SU-DHL-6 (cell line): ENCODE results near the gene HOXB6.

Experiments used
- H2AFZ ChIP-seq: fragments of 200-600 bp; sonication (generic); 2 replicates; pipeline ENCODE4 v1.6.1; 2014; ENCODE audit warnings: low read depth, mild to moderate bottlenecking, moderate library complexity, mixed read lengths, antibody characterized with exemption, low read length; ENCODE audit not compliant: severe bottlenecking
- H3F3A ChIP-seq: fragments of 200-600 bp; shearing (Covaris generic); 2 replicates; pipeline ENCODE4 v1.6.0; 2016; ENCODE audit warnings: antibody characterized with exemption, mild to moderate bottlenecking; ENCODE audit not compliant: insufficient read depth
- H3K27ac ChIP-seq: fragments of 200-600 bp; sonication (generic); 2 replicates; pipeline ENCODE4 v1.5.1; 2016; ENCODE audit warnings: low read depth, mild to moderate bottlenecking, low read length, moderate library complexity, mixed read lengths
- H3K27me3 ChIP-seq: fragments of 200-600 bp; sonication (generic), shearing (Covaris generic); 2 replicates; pipeline ENCODE4 v1.6.0; 2014; ENCODE audit warnings: mild to moderate bottlenecking, low read length
- H3K36me3 ChIP-seq: fragments of 200-600 bp; sonication (generic); 2 replicates; pipeline ENCODE4 v1.6.1; 2014; ENCODE audit warnings: mild to moderate bottlenecking, low read length, mixed read lengths
- H3K4me2 ChIP-seq: fragments of 300-600, 200-600 bp; shearing (Covaris generic), sonication (generic); 2 replicates; pipeline ENCODE4 v1.6.0; 2014; ENCODE audit warnings: low read length, low read depth, mild to moderate bottlenecking; ENCODE audit not compliant: poor library complexity, severe bottlenecking
- H3K4me3 ChIP-seq: fragments of 200-600 bp; sonication (generic); 2 replicates; pipeline ENCODE4 v1.5.1; 2014; ENCODE audit warnings: antibody characterized with exemption, low read length, mild to moderate bottlenecking, mixed read lengths; ENCODE audit not compliant: insufficient read depth, poor library complexity, severe bottlenecking
- H3K79me2 ChIP-seq: fragments of 200-600 bp; sonication (generic); 2 replicates; pipeline ENCODE4 v1.6.1; 2014; ENCODE audit warnings: mild to moderate bottlenecking, low read length, moderate library complexity; ENCODE audit not compliant: insufficient read depth
- H3K9ac ChIP-seq: fragments of 200-600 bp; sonication (generic); 2 replicates; pipeline ENCODE4 v1.7.0; 2014; ENCODE audit warnings: mild to moderate bottlenecking, low read length
- H3K9me2 ChIP-seq: fragments of 200-600 bp; sonication (generic); replicated peaks from 2 replicates; pipeline ENCODE4 v1.6.1; 2014; ENCODE audit warnings: low read length; ENCODE audit not compliant: insufficient read depth
- H3K9me3 ChIP-seq: fragments of 200-600 bp; sonication (generic); 2 replicates; pipeline ENCODE4 v1.6.1; 2014; ENCODE audit warnings: low read length, mixed read lengths; ENCODE audit not compliant: insufficient read depth
- H4K20me1 ChIP-seq: fragments of 200-600 bp; sonication (generic); 2 replicates; pipeline ENCODE4 v1.6.1; 2014; ENCODE audit warnings: low read depth, mild to moderate bottlenecking, antibody characterized with exemption, low read length, moderate library complexity, mixed read lengths
- EZH2phosphoT487 ChIP-seq: fragments of 200-600 bp; sonication (generic), shearing (Covaris generic); conservative IDR thresholded peaks from 2 replicates; pipeline ENCODE4 v1.6.1; 2018; ENCODE audit warnings: mild to moderate bottlenecking, antibody characterized with exemption, low read length, moderate library complexity, mixed read lengths
- TF ChIP-seq, protein P1 (sequence below): fragments of 200-600 bp; sonication (generic); IDR thresholded peaks from one replicate; pipeline ENCODE4 v1.5.1; 2017; ENCODE audit warnings: antibody characterized with exemption, mild to moderate bottlenecking, low read length, moderate library complexity; ENCODE audit not compliant: insufficient read depth, poor library complexity, severe bottlenecking

HOXB6 gene

DNA sequence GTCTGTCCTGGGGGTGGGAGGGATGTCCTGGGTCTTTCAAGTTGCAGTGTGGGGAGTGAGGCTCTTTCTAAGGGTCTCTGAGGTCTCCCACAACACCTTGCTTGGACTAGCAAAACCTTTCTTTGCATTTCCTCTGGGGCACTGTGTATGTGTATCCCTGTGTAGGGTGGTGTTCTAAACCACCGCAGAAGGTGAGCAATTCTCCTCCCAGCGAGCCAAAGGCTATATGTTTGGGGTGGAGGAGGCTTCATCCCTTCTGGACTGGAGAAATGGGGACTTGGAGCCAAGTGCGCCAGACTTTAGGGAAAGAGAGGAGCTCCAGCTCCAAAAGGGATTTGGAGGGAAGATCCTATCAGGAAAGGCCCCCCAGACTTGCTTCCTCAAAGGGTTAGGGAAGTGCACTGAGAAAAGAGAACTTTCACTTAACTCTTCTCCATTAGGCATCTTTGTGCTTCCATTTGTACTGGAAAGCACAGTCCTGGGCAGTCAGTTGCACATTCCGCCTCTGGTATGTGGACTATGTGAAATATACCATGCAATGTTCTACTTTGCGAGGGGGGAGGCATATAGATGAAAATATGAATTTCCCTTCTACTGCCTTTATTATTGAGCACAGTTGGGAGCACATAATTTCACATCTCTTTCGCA is 40.2 kb upstream of the HOXB6 start:
- no peak overlapping the region for H3K27ac ChIP-seq
- no peaks in the 10 kb centered on the region for H3K9me2 ChIP-seq
- no peak overlapping the region for H3K4me3 ChIP-seq
- no peaks in the 10 kb centered on the region for H3K79me2 ChIP-seq
- no peaks in the 10 kb centered on the region for H3K27me3 ChIP-seq
- no peaks in the 10 kb centered on the region for H3K9me3 ChIP-seq
- no peaks in the 10 kb centered on the region for H4K20me1 ChIP-seq
- no peak overlapping the region for H2AFZ ChIP-seq
- no peak overlapping the region for H3K9ac ChIP-seq
- H3K36me3 ChIP-seq = no peaks in the 10 kb centered on the region
- TF ChIP-seq, protein P1, sequence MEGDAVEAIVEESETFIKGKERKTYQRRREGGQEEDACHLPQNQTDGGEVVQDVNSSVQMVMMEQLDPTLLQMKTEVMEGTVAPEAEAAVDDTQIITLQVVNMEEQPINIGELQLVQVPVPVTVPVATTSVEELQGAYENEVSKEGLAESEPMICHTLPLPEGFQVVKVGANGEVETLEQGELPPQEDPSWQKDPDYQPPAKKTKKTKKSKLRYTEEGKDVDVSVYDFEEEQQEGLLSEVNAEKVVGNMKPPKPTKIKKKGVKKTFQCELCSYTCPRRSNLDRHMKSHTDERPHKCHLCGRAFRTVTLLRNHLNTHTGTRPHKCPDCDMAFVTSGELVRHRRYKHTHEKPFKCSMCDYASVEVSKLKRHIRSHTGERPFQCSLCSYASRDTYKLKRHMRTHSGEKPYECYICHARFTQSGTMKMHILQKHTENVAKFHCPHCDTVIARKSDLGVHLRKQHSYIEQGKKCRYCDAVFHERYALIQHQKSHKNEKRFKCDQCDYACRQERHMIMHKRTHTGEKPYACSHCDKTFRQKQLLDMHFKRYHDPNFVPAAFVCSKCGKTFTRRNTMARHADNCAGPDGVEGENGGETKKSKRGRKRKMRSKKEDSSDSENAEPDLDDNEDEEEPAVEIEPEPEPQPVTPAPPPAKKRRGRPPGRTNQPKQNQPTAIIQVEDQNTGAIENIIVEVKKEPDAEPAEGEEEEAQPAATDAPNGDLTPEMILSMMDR = no peak
- TF ChIP-seq EZH2phosphoT487 = no peak
- H3F3A ChIP-seq = no peaks in the 10 kb centered on the region
- H3K4me2 ChIP-seq = no peak overlapping the region

DNA sequence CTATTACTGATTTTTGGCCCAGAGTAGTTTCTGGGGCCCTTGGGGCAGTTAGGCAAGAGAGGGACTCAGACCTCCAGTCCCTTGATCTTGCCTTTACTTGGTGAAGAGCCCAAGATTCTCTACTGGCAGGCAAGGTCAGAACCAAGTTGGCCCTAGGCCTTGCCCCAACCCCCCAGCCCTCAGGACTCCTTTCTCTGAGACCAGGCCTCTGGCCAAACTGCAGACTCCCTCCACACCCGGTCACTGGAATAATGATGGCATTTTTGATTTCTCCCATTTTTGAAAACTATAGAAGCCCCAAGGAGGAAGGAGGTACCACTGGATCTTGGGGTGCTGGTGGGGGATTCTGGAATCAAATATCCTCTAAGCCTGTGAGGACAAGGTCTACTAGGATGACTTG is 39.4 kb upstream of the HOXB6 start:
- Histone ChIP-seq H3K27ac (no peak overlapping the region), H3K4me2 (no peak overlapping the region), H3F3A (no peaks in the 10 kb centered on the region), H4K20me1 (no peaks in the 10 kb centered on the region), H3K4me3 (no peak overlapping the region), H3K79me2 (no peaks in the 10 kb centered on the region), H3K36me3 (no peaks in the 10 kb centered on the region), H3K9me3 (no peaks in the 10 kb centered on the region), H3K27me3 (no peaks in the 10 kb centered on the region), H2AFZ (no peak overlapping the region), H3K9ac (no peak overlapping the region), H3K9me2 (no peaks in the 10 kb centered on the region)
- TF ChIP-seq, protein P1 = no peak
- TF ChIP-seq EZH2phosphoT487 = no peak

DNA sequence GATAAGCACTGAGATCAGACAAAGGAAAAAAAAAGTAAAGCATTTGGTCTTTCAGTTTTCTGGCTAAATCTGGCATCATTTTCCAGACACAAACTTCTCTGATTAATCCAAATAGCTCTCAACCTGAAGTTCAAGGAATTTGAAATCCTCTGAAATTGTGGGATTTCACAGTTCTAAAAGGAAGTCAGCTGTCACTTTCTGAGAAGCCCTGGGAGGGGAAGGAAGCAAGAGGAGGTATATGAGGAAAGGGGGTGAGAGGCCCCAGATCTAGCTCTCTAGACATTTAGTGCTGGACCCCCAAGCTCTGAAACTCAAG is 38.9 kb upstream of the HOXB6 start:
- no peak overlapping the region for H3K9ac ChIP-seq
- H3K36me3 ChIP-seq = no peaks in the 10 kb centered on the region
- no peak overlapping the region for H2AFZ ChIP-seq
- H3K79me2 ChIP-seq = no peaks in the 10 kb centered on the region
- no peaks in the 10 kb centered on the region for H3K9me2 ChIP-seq
- H3F3A ChIP-seq = no peaks in the 10 kb centered on the region
- H3K4me2 ChIP-seq = no peak overlapping the region
- no peaks in the 10 kb centered on the region for H3K9me3 ChIP-seq
- H3K27me3 ChIP-seq = no peaks in the 10 kb centered on the region
- no peaks in the 10 kb centered on the region for H4K20me1 ChIP-seq
- no peak overlapping the region for H3K27ac ChIP-seq
- H3K4me3 ChIP-seq = no peak overlapping the region
- no peak for TF ChIP-seq EZH2phosphoT487
- TF ChIP-seq, protein P1 = no peak
